Head of caudate nucleus (tissue), 42 donors: ENCODE results near the gene ACOT13.
"Not testable (repeated sequence)": the region's sequence is repeated elsewhere in the genome, so short reads cannot be mapped to it uniquely, and the experiment has no call there.

Experiments used
- DNase-seq, 42 donors: peaks; one replicate each; pipeline versions ENCODE4 v3.0.0 to v3.0.0-alpha.2; 2020 to 2021; ENCODE audit warnings: mixed read lengths in 7 of 42
- intact Hi-C: fragments of 100-400 bp; cut with DNase I; formaldehyde crosslinking; loops from one replicate; pipeline ENCODE4 v1.15.0; 2022

The ACOT13 gene

DNA sequence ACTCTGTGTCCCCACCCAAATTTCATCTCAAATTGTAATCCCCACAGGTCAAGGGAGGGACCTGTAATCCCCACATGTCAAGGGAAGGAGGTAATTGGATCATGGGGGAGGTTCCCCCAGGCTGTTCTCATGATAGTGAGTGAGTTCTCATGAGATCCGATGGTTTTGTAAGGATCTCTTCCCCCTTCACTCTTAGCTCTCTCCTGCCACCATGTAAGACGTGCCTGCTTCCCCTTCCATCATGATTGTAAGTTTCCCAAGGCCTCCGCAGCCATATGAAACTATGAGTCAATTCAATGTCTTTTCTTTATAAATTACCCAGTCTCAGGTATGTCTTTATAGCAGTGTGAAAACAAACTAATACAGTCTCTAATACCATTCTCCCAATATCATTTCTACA is 84.0 kb downstream of the ACOT13 start:
- DNase-seq, intact Hi-C loops: not testable (repeated sequence)

- DNase-seq = no peak
- intact Hi-C loops = no loop called here
These were observed 85.6 kb downstream of the ACOT13 start for GRCh38 chr6:24752503-24752902.

- intact Hi-C loops = no loop called here
- no peak for DNase-seq
These were observed 86.1 kb downstream of the ACOT13 start for GRCh38 chr6:24752917-24753492.

DNA sequence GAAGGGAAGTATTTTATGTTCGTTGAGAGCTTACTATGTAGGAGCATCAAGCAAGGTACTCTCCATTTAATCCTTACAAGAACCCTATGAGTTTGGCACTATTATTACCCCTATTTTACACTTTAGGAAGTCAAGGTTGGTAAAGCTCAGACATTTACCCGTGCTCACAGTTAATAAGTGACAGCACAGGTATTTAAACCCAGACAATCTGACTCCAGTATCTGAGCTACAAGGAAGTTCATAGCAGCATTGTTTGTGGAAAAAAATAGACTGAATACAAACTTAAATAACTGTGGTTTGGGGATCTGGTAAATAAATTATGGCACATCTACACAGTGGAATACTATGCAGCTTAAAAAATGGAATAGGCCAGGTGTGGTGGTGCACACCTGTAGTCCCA is 86.7 kb downstream of the ACOT13 start:
- intact Hi-C loops = no loop called here
- DNase-seq = no peak

- intact Hi-C loops, DNase-seq: not testable (repeated sequence)
These were observed 87.5 kb downstream of the ACOT13 start for GRCh38 chr6:24754378-24754777.
